Stimulated activated naive CD8-positive, alpha-beta T cell treated with anti-CD3 and anti-CD28 coated beads, Interleukin-15, Interleukin-2, amounts not matched to agents 100 ng/mL and 50 ng/mL, for 24 hours (primary cell): ENCODE measurements around the gene MPDU1.
"Not testable (repeated sequence)": the region's sequence is repeated elsewhere in the genome, so short reads cannot be mapped to it uniquely, and the experiment has no call there.

ENCODE experiments used
- H3K27ac Mint-ChIP-seq: one replicate; pipeline ENCODE4 v1.8.0; 2021; ENCODE audit warnings: mild to moderate bottlenecking, mixed read lengths
- H3K27me3 Mint-ChIP-seq: one replicate; pipeline ENCODE4 v1.8.0; 2021; ENCODE audit warnings: mixed read lengths
- H3K36me3 Mint-ChIP-seq: one replicate; pipeline ENCODE4 v1.8.0; 2021; ENCODE audit warnings: low read depth, mixed read lengths
- H3K4me1 Mint-ChIP-seq: one replicate; pipeline ENCODE4 v1.8.0; 2021; ENCODE audit warnings: low read depth, mixed read lengths
- H3K4me3 Mint-ChIP-seq: one replicate; pipeline ENCODE4 v1.8.0; 2021; ENCODE audit warnings: mild to moderate bottlenecking, mixed read lengths
- H3K9me3 Mint-ChIP-seq: one replicate; pipeline ENCODE4 v1.8.0; 2021; ENCODE audit warnings: mixed read lengths

The MPDU1 gene

GRCh38 chr17:7612294-7612640 is 28.6 kb downstream of the MPDU1 start:
- Mint-ChIP-seq H3K36me3 (peaks cover 23% of the 10 kb centered on the region), H3K9me3 (no peaks in the 10 kb centered on the region), H3K27me3 (no peaks in the 10 kb centered on the region), H3K4me1 (peaks cover 43% of the 10 kb centered on the region), H3K27ac (peak overlapping the region; percentile 71), H3K4me3 (peak overlapping the region; percentile 58)

GRCh38 chr17:7613769-7614424 is 30.2 kb downstream of the MPDU1 start:
- peaks cover 23% of the 10 kb centered on the region for H3K36me3 Mint-ChIP-seq
- no peaks in the 10 kb centered on the region for H3K27me3 Mint-ChIP-seq
- H3K4me1 Mint-ChIP-seq = peaks cover 43% of the 10 kb centered on the region
- H3K4me3 Mint-ChIP-seq = peak overlapping the region; percentile 91
- H3K9me3 Mint-ChIP-seq = no peaks in the 10 kb centered on the region
- peak overlapping the region; percentile 83 for H3K27ac Mint-ChIP-seq

GRCh38 chr17:7614425-7615264 is 31.0 kb downstream of the MPDU1 start, which contains the start of gene FXR2:
Gene FXR2, minus strand, starts transcription at chr17:7614897. Its CDS starts 365 bp downstream, at chr17:7614532.
- Mint-ChIP-seq H3K27ac (peak within 1 kb of the TSS; percentile 86), H3K36me3 (peaks cover 18% of the 10 kb centered on the region), H3K4me3 (peak within 1 kb of the TSS; percentile 91), H3K4me1 (peaks cover 43% of the 10 kb centered on the region), H3K9me3 (no peaks in the 10 kb centered on the region), H3K27me3 (no peaks in the 10 kb centered on the region)

- H3K36me3 Mint-ChIP-seq = peaks cover 16% of the 10 kb centered on the region
- peak overlapping the region; percentile 86 for H3K27ac Mint-ChIP-seq
- peaks cover 41% of the 10 kb centered on the region for H3K4me1 Mint-ChIP-seq
- peak overlapping the region; percentile 83 for H3K4me3 Mint-ChIP-seq
- no peaks in the 10 kb centered on the region for H3K9me3 Mint-ChIP-seq
- no peaks in the 10 kb centered on the region for H3K27me3 Mint-ChIP-seq
Observed at GRCh38 chr17:7615265-7615747, 31.7 kb downstream of the MPDU1 start.

GRCh38 chr17:7618608-7619007 is 35.0 kb downstream of the MPDU1 start:
- Mint-ChIP-seq H3K9me3 (no peaks in the 10 kb centered on the region), H3K27ac (no peak overlapping the region), H3K4me3 (no peak overlapping the region), H3K4me1 (peaks cover 10% of the 10 kb centered on the region), H3K27me3 (no peaks in the 10 kb centered on the region), H3K36me3 (no peaks in the 10 kb centered on the region)

- Mint-ChIP-seq H3K36me3 (no peaks in the 10 kb centered on the region), H3K4me3 (no peak overlapping the region), H3K27me3 (no peaks in the 10 kb centered on the region), H3K4me1 (no peaks in the 10 kb centered on the region), H3K9me3 (no peaks in the 10 kb centered on the region), H3K27ac (no peak overlapping the region)
Observed at GRCh38 chr17:7620835-7621234, 37.2 kb downstream of the MPDU1 start.

GRCh38 chr17:7623661-7624060 is 40.0 kb downstream of the MPDU1 start:
- Mint-ChIP-seq H3K9me3 (no peaks in the 10 kb centered on the region), H3K27me3 (no peaks in the 10 kb centered on the region), H3K36me3 (no peaks in the 10 kb centered on the region), H3K4me3 (no peak overlapping the region), H3K27ac (no peak overlapping the region), H3K4me1 (peaks cover 10% of the 10 kb centered on the region)

GRCh38 chr17:7625749-7626148 is 42.1 kb downstream of the MPDU1 start:
- not testable (repeated sequence) for H3K4me3 Mint-ChIP-seq, H3K27ac Mint-ChIP-seq, H3K36me3 Mint-ChIP-seq, H3K4me1 Mint-ChIP-seq, H3K27me3 Mint-ChIP-seq, H3K9me3 Mint-ChIP-seq

GRCh38 chr17:7626307-7626706 is 42.7 kb downstream of the MPDU1 start:
- Mint-ChIP-seq H3K27me3 (no peaks in the 10 kb centered on the region), H3K4me3 (peak overlapping the region; percentile 85), H3K9me3 (no peaks in the 10 kb centered on the region), H3K27ac (no peak overlapping the region), H3K36me3 (no peaks in the 10 kb centered on the region), H3K4me1 (peaks cover 10% of the 10 kb centered on the region)

- no peaks in the 10 kb centered on the region for H3K36me3 Mint-ChIP-seq
- no peaks in the 10 kb centered on the region for H3K9me3 Mint-ChIP-seq
- peaks cover 10% of the 10 kb centered on the region for H3K4me1 Mint-ChIP-seq
- H3K4me3 Mint-ChIP-seq = peak overlapping the region; percentile 85
- H3K27ac Mint-ChIP-seq = peak overlapping the region; percentile 61
- H3K27me3 Mint-ChIP-seq = no peaks in the 10 kb centered on the region
Observed at GRCh38 chr17:7626956-7627249, 43.3 kb downstream of the MPDU1 start.

GRCh38 chr17:7627250-7628121 is 43.8 kb downstream of the MPDU1 start, which contains the start of gene SAT2:
Gene SAT2, minus strand, starts transcription at chr17:7627821. Its CDS starts 186 bp downstream, at chr17:7627635.
- Mint-ChIP-seq H3K36me3 (no peaks in the 10 kb centered on the region), H3K4me1 (peaks cover 10% of the 10 kb centered on the region), H3K27ac (peak within 1 kb of the TSS; percentile 61), H3K9me3 (no peaks in the 10 kb centered on the region), H3K4me3 (peak within 1 kb of the TSS; percentile 85), H3K27me3 (no peaks in the 10 kb centered on the region)

GRCh38 chr17:7629939-7630571 is 46.4 kb downstream of the MPDU1 start, which contains the start of gene SHBG:
Gene SHBG, plus strand, starts transcription at chr17:7630135. Its CDS starts 38 bp downstream, at chr17:7630173.
- H3K36me3 Mint-ChIP-seq = no peaks in the 10 kb centered on the region
- no peaks in the 10 kb centered on the region for H3K9me3 Mint-ChIP-seq
- no peak within 1 kb of the TSS for H3K4me3 Mint-ChIP-seq
- no peak within 1 kb of the TSS for H3K27ac Mint-ChIP-seq
- no peaks in the 10 kb centered on the region for H3K27me3 Mint-ChIP-seq
- H3K4me1 Mint-ChIP-seq = peaks cover 10% of the 10 kb centered on the region

GRCh38 chr17:7631398-7632380 is 48.0 kb downstream of the MPDU1 start:
- Mint-ChIP-seq H3K4me3 (no peak overlapping the region), H3K4me1 (peaks cover 5% of the 10 kb centered on the region), H3K9me3 (no peaks in the 10 kb centered on the region), H3K36me3 (no peaks in the 10 kb centered on the region), H3K27me3 (no peaks in the 10 kb centered on the region), H3K27ac (no peak overlapping the region)
